ENCODE measurements around the gene HES5. TPM values are rescaled to one million over a fixed set of nuclear protein-coding genes. Genes with fewer than 3 reads are reported as not detected.

Gene HES5
- polyA plus RNA-seq, 2 of the 4 experiments (the other 2 are of a cell fraction) = not detected

DNA sequence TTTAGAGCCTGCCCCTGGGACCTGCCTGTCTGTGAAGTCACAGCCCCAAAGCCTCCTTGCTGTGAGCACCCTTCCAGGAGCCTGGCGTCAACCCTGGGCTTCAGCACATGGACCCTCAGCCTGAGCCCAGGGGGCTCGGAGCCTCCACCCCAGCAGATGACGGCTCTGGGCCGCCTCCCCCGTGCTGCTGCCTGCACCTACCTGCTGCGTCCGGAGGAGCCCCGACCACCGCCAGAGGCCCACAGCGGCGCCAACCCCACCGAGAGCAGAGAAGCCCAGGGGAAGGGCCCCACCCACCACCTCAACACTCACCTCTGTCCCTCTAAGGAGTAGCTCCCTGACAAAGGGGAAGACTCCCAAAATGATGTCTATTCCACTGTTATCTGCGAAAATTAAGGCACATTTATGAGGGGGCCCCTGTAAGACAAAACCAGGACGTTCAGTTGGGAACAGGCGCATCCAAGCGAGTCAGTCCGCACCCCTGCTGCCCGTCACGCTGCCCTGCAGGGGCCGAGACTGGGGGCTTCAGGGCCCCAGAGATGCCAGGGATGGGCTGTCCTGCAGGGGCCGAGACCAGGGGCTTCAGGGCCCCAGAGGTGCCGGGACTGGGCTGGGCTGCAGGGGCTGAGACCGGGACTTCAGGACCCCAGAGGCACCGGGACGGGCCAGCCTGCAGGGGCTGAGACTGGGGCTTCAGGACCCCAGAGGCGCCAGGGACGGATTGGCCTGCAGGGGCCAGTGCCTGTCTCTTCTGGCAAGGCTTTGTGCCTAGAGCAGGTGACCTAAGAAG is 19.5 kb downstream of the HES5 start (continued):
- TF ChIP-seq MYC (IDR thresholded peaks at IDR 0.05; ENCODE audit: borderline replicate concordance, low read length) = no peak
- no peak for TF ChIP-seq PBX3 (IDR thresholded peaks at IDR 0.05)
- TF ChIP-seq KDM1A (IDR thresholded peaks at IDR 0.05; ENCODE audit: low read depth) = no peak

GRCh38 chr1:2509589-2509988 is 20.5 kb downstream of the HES5 start:
- H3K9me3 ChIP-seq = no peaks in the 10 kb centered on the region
- H3K4me2 ChIP-seq = no peak overlapping the region
- TF ChIP-seq, protein P1, sequence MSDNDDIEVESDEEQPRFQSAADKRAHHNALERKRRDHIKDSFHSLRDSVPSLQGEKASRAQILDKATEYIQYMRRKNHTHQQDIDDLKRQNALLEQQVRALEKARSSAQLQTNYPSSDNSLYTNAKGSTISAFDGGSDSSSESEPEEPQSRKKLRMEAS (IDR thresholded peaks at IDR 0.05) = no peak
- TF ChIP-seq ZSCAN20 (CRISPR knock-in tag; IDR thresholded peaks at IDR 0.05) (no peak), CHD2 (IDR thresholded peaks at IDR 0.05; ENCODE audit: low read length, partially characterized antibody) (no peak), CTCF (IDR thresholded peaks at IDR 0.05) (no peak), FOXS1 (CRISPR knock-in tag; IDR thresholded peaks at IDR 0.05) (no peak), MAFK (IDR thresholded peaks at IDR 0.05; ENCODE audit: partially characterized antibody) (no peak), TP53 (CRISPR knock-in tag; IDR thresholded peaks at IDR 0.05) (no peak), USF2 (IDR thresholded peaks at IDR 0.05) (no peak)
- no peak overlapping the region for H3K4me3 ChIP-seq
- H3K4me1 ChIP-seq = no peaks in the 10 kb centered on the region
- FAIRE-seq (no peak), DNase-seq (ENCODE audit: low read depth in 1 of 2, low spot score in 1 of 2) (no peak), ATAC-seq (no peak)
- 86% methylated on average over 5 of the region's 11 CpGs for WGBS (ENCODE audit: missing lambda C conversion rate)
- POLR2A ChIA-PET = no interaction called here
- no peak overlapping the region for H3K27ac ChIP-seq
- CTCF ChIA-PET = interaction anchor here (0.5 to 1.3 kb wide), 4 partner anchors 10 to 284 kb away, joined by 3 read pairs; no protein-coding TSS in a partner anchor

DNA sequence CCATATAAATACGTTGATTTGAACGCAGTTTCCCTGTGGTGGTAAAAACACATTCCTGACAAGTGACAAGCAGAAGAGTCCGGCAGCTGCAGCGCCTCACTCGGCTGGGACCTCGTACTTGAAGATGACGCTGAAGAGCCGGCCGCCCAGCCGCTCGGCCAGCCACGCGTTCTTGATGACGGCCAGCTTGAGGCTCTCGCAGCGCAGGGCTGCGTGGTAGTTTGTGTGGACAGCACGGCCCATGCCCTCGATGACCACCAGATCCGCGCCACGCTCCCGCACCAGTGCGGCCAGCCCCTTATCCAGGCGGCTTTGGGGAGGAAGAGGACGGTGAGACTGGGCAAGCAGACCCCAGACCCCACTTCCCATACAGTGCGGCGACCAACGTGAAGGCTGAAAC is 21.3 kb downstream of the HES5 start:
- Histone ChIP-seq H3K4me2 (no peak overlapping the region), H3K27ac (no peak overlapping the region), H3K4me1 (no peaks in the 10 kb centered on the region), H3K9me3 (no peaks in the 10 kb centered on the region), H3K4me3 (no peak overlapping the region)
- ATAC-seq (no peak), DNase-seq (ENCODE audit: low read depth in 1 of 2, low spot score in 1 of 2) (no peak), FAIRE-seq (no peak)
- WGBS (ENCODE audit: missing lambda C conversion rate) = over 99% methylated on average over 18 of the region's 29 CpGs
- ChIA-PET CTCF (interaction anchor here (1.0 to 1.3 kb wide), 2 partner anchors 11 to 94 kb away, joined by 3 read pairs; no protein-coding TSS in a partner anchor), POLR2A (no interaction called here)
- no peak for TF ChIP-seq ZNF302 (CRISPR knock-in tag; IDR thresholded peaks at IDR 0.05)
- TF ChIP-seq RNF2 (IDR thresholded peaks at IDR 0.05; ENCODE audit: borderline replicate concordance, low read depth) = no peak
- no peak for TF ChIP-seq GATA3 (IDR thresholded peaks at IDR 0.05; ENCODE audit: borderline replicate concordance)
- no peak for TF ChIP-seq RFX5 (IDR thresholded peaks at IDR 0.05)
- no peak for TF ChIP-seq FOSL2 (IDR thresholded peaks at IDR 0.05)
- TF ChIP-seq FOSL2 (CRISPR knock-in tag; IDR thresholded peaks at IDR 0.05) = no peak
- TF ChIP-seq ATOH8 (CRISPR knock-in tag; IDR thresholded peaks at IDR 0.05; ENCODE audit: low read depth) = no peak
- no peak for TF ChIP-seq RARB (CRISPR knock-in tag; IDR thresholded peaks at IDR 0.05)
- TF ChIP-seq MAFK (IDR thresholded peaks at IDR 0.05; ENCODE audit: partially characterized antibody) = no peak
- no peak for TF ChIP-seq PHF8 (IDR thresholded peaks at IDR 0.05; ENCODE audit: borderline replicate concordance, low read depth)
- no peak for TF ChIP-seq MAZ (IDR thresholded peaks at IDR 0.05; ENCODE audit: borderline replicate concordance, low read depth, low read length)
- no peak for TF ChIP-seq E2F6 (IDR thresholded peaks at IDR 0.05; ENCODE audit: borderline replicate concordance, low read depth)
- no peak for TF ChIP-seq SMC3 (IDR thresholded peaks at IDR 0.05)
- TF ChIP-seq CHD4 (IDR thresholded peaks at IDR 0.05; ENCODE audit: borderline replicate concordance) = no peak
- no peak for TF ChIP-seq USF2 (IDR thresholded peaks at IDR 0.05)
